Measurements from ENCODE around the gene GFPT1.

GFPT1 gene

GRCh38 chr2:69288429-69288828 is 98.6 kb downstream of the GFPT1 start:
- no peak for DNase-seq

- DNase-seq = no peak
Measured at GRCh38 chr2:69287544-69287943, 99.5 kb downstream of the GFPT1 start.

- no peak for DNase-seq
Measured at GRCh38 chr2:69285379-69285894, 101.6 kb downstream of the GFPT1 start.

GRCh38 chr2:69280796-69281412 is 106.1 kb downstream of the GFPT1 start:
- no peak for DNase-seq

GRCh38 chr2:69279931-69280681 is 106.9 kb downstream of the GFPT1 start:
- DNase-seq = no peak

- DNase-seq = peak; percentile 38
Measured at GRCh38 chr2:69279211-69279610, 107.8 kb downstream of the GFPT1 start.

- DNase-seq = no peak
Measured at GRCh38 chr2:69278366-69278765, 108.7 kb downstream of the GFPT1 start.

- no peak for DNase-seq
Measured at GRCh38 chr2:69275490-69275889, 111.5 kb downstream of the GFPT1 start.

GRCh38 chr2:69272803-69273471 is 114.1 kb downstream of the GFPT1 start:
- DNase-seq = no peak

GRCh38 chr2:69271831-69272257 is 115.2 kb downstream of the GFPT1 start:
- peak; percentile 70 for DNase-seq
